ENCODE results near the gene PCDHA6.
"Not testable (repeated sequence)": the region's sequence is repeated elsewhere in the genome, so short reads cannot be mapped to it uniquely, and the experiment has no call there.

The PCDHA6 gene

GRCh38 chr5:140827704-140828361 lies at the start of gene PCDHA6:
Gene PCDHA6 (plus strand): TSS chr5:140827960. CDS start chr5:140828092, 132 bp downstream.
- no peak for DNase-seq

- DNase-seq: no peak
Observed at GRCh38 chr5:140780512-140780911, 47.2 kb upstream of the PCDHA6 start.

GRCh38 chr5:140785905-140786686 lies 41.7 kb upstream of the PCDHA6 start, which contains the start of gene PCDHA1:
Gene PCDHA1 (plus strand): TSS chr5:140786140.
- DNase-seq: no peak

GRCh38 chr5:140787422-140787821 lies 40.3 kb upstream of the PCDHA6 start:
- not testable (repeated sequence) for DNase-seq

- DNase-seq: not testable (repeated sequence)
Observed at GRCh38 chr5:140787849-140788504, 39.8 kb upstream of the PCDHA6 start.

GRCh38 chr5:140791089-140791488 lies 36.7 kb upstream of the PCDHA6 start:
- no peak for DNase-seq

- DNase-seq: no peak
Observed at GRCh38 chr5:140794595-140795258, 33.0 kb upstream of the PCDHA6 start, which contains the start of gene PCDHA2. Gene PCDHA2 (plus strand): TSS chr5:140794852.

- DNase-seq: no peak
Observed at GRCh38 chr5:140795259-140795641, 32.5 kb upstream of the PCDHA6 start.

GRCh38 chr5:140796072-140796717 lies 31.6 kb upstream of the PCDHA6 start:
- DNase-seq: not testable (repeated sequence)

- no peak for DNase-seq
Observed at GRCh38 chr5:140796718-140797095, 31.1 kb upstream of the PCDHA6 start.

GRCh38 chr5:140800816-140801493 lies 26.8 kb upstream of the PCDHA6 start, which contains the start of gene PCDHA3:
Gene PCDHA3 (plus strand): TSS chr5:140801057.
- DNase-seq: no peak

- no peak for DNase-seq
Observed at GRCh38 chr5:140801494-140801841, 26.3 kb upstream of the PCDHA6 start.

GRCh38 chr5:140802381-140802780 lies 25.4 kb upstream of the PCDHA6 start:
- DNase-seq: not testable (repeated sequence)

- no peak for DNase-seq
Observed at GRCh38 chr5:140802781-140803271, 24.9 kb upstream of the PCDHA6 start.

GRCh38 chr5:140806834-140807775 lies 20.7 kb upstream of the PCDHA6 start, which contains the start of gene PCDHA4:
Gene PCDHA4 (plus strand): TSS chr5:140807068.
- peak; percentile 32 to 79 for DNase-seq

- not testable (repeated sequence) for DNase-seq
Observed at GRCh38 chr5:140808241-140808888, 19.4 kb upstream of the PCDHA6 start.

- no peak for DNase-seq
Observed at GRCh38 chr5:140808889-140809291, 18.9 kb upstream of the PCDHA6 start.

- peak in 1 of 2 experiments; percentile 42 for DNase-seq
Observed at GRCh38 chr5:140821375-140822280, 6.1 kb upstream of the PCDHA6 start, which contains the start of gene PCDHA5. Gene PCDHA5 (plus strand): TSS chr5:140821613.

- DNase-seq: no peak
Observed at GRCh38 chr5:140822281-140822629, 5.5 kb upstream of the PCDHA6 start.

Data from SW 1271 (cell line).